ENCODE measurements around the gene SMG9.

- TF ChIP-seq, protein P1, sequence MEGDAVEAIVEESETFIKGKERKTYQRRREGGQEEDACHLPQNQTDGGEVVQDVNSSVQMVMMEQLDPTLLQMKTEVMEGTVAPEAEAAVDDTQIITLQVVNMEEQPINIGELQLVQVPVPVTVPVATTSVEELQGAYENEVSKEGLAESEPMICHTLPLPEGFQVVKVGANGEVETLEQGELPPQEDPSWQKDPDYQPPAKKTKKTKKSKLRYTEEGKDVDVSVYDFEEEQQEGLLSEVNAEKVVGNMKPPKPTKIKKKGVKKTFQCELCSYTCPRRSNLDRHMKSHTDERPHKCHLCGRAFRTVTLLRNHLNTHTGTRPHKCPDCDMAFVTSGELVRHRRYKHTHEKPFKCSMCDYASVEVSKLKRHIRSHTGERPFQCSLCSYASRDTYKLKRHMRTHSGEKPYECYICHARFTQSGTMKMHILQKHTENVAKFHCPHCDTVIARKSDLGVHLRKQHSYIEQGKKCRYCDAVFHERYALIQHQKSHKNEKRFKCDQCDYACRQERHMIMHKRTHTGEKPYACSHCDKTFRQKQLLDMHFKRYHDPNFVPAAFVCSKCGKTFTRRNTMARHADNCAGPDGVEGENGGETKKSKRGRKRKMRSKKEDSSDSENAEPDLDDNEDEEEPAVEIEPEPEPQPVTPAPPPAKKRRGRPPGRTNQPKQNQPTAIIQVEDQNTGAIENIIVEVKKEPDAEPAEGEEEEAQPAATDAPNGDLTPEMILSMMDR (IDR thresholded peaks at IDR 0.05) = no peak
- TF ChIP-seq POLR2AphosphoS5 (IDR thresholded peaks at IDR 0.05; ENCODE audit: low read depth, low read length) = no peak
Observed at GRCh38 chr19:43681821-43682220, 72.9 kb downstream of the SMG9 start.
